WTC11 (cell line): ENCODE data around the gene CENPM. TPM values are rescaled to one million over a fixed set of nuclear protein-coding genes. Genes with fewer than 3 reads are reported as not detected.

Source experiments
- ATAC-seq: fragments of 200-7000 bp; cut with Tn5 transposase; 2 replicates; pipeline ENCODE4 v1.10.0; 2021; ENCODE audit warnings: mild to moderate bottlenecking, moderate library complexity
- CTCF ChIA-PET: fragments of 300-600 bp; sonication (Branson Sonifier 250); formaldehyde crosslinking; loops from one replicate; lab custom pipeline; 2021; ENCODE audit warnings: antibody characterized with exemption; lab: Charles Lee
- POLR2A ChIA-PET: fragments of 350-600 bp; sonication (Branson Sonifier 250); formaldehyde crosslinking; loops from one replicate; lab custom pipeline; 2021; ENCODE audit warnings: antibody characterized with exemption; lab: Charles Lee
- DNase-seq: peaks from one replicate; pipeline ENCODE4 v3.0.0; 2021; ENCODE audit warnings: low spot score
- H3K27ac Mint-ChIP-seq: 2 replicates; pipeline ENCODE4 v1.8.0; 2021; ENCODE audit warnings: mixed read lengths
- H3K27me3 Mint-ChIP-seq: 2 replicates; pipeline ENCODE4 v1.8.0; 2021; ENCODE audit warnings: low read depth, mild to moderate bottlenecking, moderate library complexity, mixed read lengths
- H3K36me3 Mint-ChIP-seq: 2 replicates; pipeline ENCODE4 v1.8.0; 2021; ENCODE audit warnings: mixed read lengths
- H3K4me1 Mint-ChIP-seq: 2 replicates; pipeline ENCODE4 v1.8.0; 2022; ENCODE audit warnings: mixed read lengths
- H3K4me3 Mint-ChIP-seq: 2 replicates; pipeline ENCODE4 v1.8.0; 2021; ENCODE audit warnings: mild to moderate bottlenecking, moderate library complexity, mixed read lengths
- H3K9me3 Mint-ChIP-seq: 2 replicates; pipeline ENCODE4 v1.8.0; 2021; ENCODE audit warnings: mixed read lengths
- CDX4 ChIP-seq: fragments of 250-450 bp; sonication (Bioruptor Pico); IDR thresholded peaks from 2 replicates; pipeline ENCODE4 v1.9.0; 2021; ENCODE audit warnings: moderate library complexity, mild to moderate bottlenecking, inconsistent platforms, borderline replicate concordance
- CREB1 ChIP-seq: sonication (generic); formaldehyde crosslinking; IDR thresholded peaks from 2 replicates; pipeline ENCODE4 v1.8.0; 2023; ENCODE audit warnings: mild to moderate bottlenecking, missing genetic modification reagents
- CREM ChIP-seq: sonication (generic); formaldehyde crosslinking; IDR thresholded peaks from 2 replicates; pipeline ENCODE4 v1.8.1; 2022; ENCODE audit warnings: mild to moderate bottlenecking, missing genetic modification reagents, moderate library complexity
- E2F5 ChIP-seq: sonication (generic); formaldehyde crosslinking; IDR thresholded peaks from 2 replicates; pipeline ENCODE4 v1.8.1; 2022; ENCODE audit warnings: mild to moderate bottlenecking, moderate library complexity, missing genetic modification reagents
- GRHL2 ChIP-seq: fragments of 250-450 bp; sonication (Bioruptor Pico); IDR thresholded peaks from 2 replicates; pipeline ENCODE4 v1.8.0; 2022; ENCODE audit warnings: mild to moderate bottlenecking, moderate library complexity; ENCODE audit not compliant: insufficient replicate concordance, severe bottlenecking
- GTF2I ChIP-seq: fragments of 250-450 bp; sonication (Bioruptor Pico); conservative IDR thresholded peaks from 2 replicates; pipeline ENCODE4 v1.4.0; 2021; ENCODE audit warnings: mild to moderate bottlenecking
- MAX ChIP-seq: sonication (generic); formaldehyde crosslinking; IDR thresholded peaks from 2 replicates; pipeline ENCODE4 v1.8.0; 2022; ENCODE audit warnings: mild to moderate bottlenecking, missing genetic modification reagents
- OVOL2 ChIP-seq: fragments of 250-450 bp; sonication (Bioruptor Pico); IDR thresholded peaks from 2 replicates; pipeline ENCODE4 v1.9.0; 2021; ENCODE audit warnings: mild to moderate bottlenecking, borderline replicate concordance
- SMAD4 ChIP-seq: sonication (generic); formaldehyde crosslinking; IDR thresholded peaks from 2 replicates; pipeline ENCODE4 v1.8.0; 2022; ENCODE audit warnings: mild to moderate bottlenecking, missing genetic modification reagents
- ZMAT4 ChIP-seq: fragments of 250-450 bp; sonication (Bioruptor Pico); IDR thresholded peaks from 2 replicates; pipeline ENCODE4 v1.9.0; 2021; ENCODE audit warnings: mild to moderate bottlenecking
- ZNF121 ChIP-seq: sonication (generic); formaldehyde crosslinking; IDR thresholded peaks from 2 replicates; pipeline ENCODE4 v1.8.0; 2023; ENCODE audit warnings: missing genetic modification reagents
- ZNF512 ChIP-seq: sonication (generic); formaldehyde crosslinking; IDR thresholded peaks from 2 replicates; pipeline ENCODE4 v1.8.1; 2022; ENCODE audit warnings: missing genetic modification reagents, borderline replicate concordance
- total RNA-seq: library from RNA; stranded (reverse); gene quantifications from 3 replicates; pipeline ENCODE4 v1.2.3, GENCODE V29; 2021
- TF ChIP-seq, protein P1 (sequence below): sonication (generic); formaldehyde crosslinking; IDR thresholded peaks from 2 replicates; pipeline ENCODE4 v1.8.0; 2022; ENCODE audit warnings: mild to moderate bottlenecking, missing genetic modification reagents
- TF ChIP-seq, protein P2 (sequence below): sonication (generic); formaldehyde crosslinking; conservative IDR thresholded peaks from 2 replicates; pipeline ENCODE4 v1.8.1; 2022; ENCODE audit warnings: mild to moderate bottlenecking, missing genetic modification reagents
- TF ChIP-seq, protein P3 (sequence below): sonication (generic); formaldehyde crosslinking; IDR thresholded peaks from 2 replicates; pipeline ENCODE4 v1.8.0; 2022; ENCODE audit warnings: missing genetic modification reagents
- TF ChIP-seq, protein P4 (sequence below): fragments of 250-450 bp; sonication (Bioruptor Pico); IDR thresholded peaks from 2 replicates; pipeline ENCODE4 v1.9.0; 2021; ENCODE audit warnings: mild to moderate bottlenecking
- TF ChIP-seq, protein P5 (sequence below): sonication (generic); formaldehyde crosslinking; IDR thresholded peaks from 2 replicates; pipeline ENCODE4 v1.8.1; 2022; ENCODE audit warnings: low read depth, missing genetic modification reagents, borderline replicate concordance

The CENPM gene
- total RNA-seq, 1 experiment from 2014 or later, result 40.3 TPM

DNA sequence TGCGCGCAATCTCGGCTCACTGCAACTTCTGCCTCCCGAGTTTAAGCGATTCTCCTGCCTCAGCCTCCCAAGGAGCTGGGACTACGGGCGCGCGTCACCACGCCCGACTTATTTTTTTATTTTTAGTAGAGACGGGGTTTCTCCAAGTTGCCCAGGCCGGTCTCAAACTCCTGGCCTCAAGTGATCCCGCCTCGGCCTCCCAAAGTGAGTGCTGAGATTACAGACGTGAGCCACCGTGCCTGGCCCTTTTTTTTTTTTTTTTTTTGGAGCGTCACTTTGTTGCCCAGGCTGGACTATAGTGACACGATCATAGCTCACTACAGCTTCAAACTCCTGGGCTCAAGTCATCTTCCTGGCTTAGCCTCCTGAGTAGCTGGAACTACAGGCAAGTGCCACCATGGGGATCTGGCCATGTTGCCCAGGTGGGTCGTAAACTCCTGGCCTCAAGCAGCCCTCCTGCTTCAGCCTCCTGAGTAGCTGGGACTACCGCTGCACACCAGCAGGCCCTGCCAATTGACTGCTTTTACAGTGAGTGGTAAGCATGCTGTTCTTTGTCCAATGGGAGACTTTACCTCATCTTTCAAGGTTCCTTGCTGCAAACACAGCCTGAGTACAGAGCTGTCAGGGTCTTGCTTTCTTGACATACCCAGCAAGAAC, 600 bp upstream of the CENPM start:
- POLR2A ChIA-PET, result interaction anchor here (0.6 to 1.2 kb wide), 5 partner anchors 15 to 250 kb away, joined by 3 to 6 read pairs (median 3); no protein-coding TSS in a partner anchor
- DNase-seq (no peak), ATAC-seq (no peak)
- peaks cover 4% of the 10 kb centered on the region; the same call in 1 of the 2 replicates for H3K27me3 Mint-ChIP-seq
- CTCF ChIA-PET, result interaction anchor here (0.7 to 2.8 kb wide), 20 partner anchors 10 to 496 kb away, joined by 3 to 35 read pairs (median 8); partner anchors contain the start of genes NDUFA6, SREBF2 and TNFRSF13C
- peak; percentile 87; the same call in 1 of the 2 replicates for TF ChIP-seq ZNF121 (CRISPR knock-in tag)
- no peak for TF ChIP-seq CREM (CRISPR knock-in tag)
- TF ChIP-seq, protein P1, sequence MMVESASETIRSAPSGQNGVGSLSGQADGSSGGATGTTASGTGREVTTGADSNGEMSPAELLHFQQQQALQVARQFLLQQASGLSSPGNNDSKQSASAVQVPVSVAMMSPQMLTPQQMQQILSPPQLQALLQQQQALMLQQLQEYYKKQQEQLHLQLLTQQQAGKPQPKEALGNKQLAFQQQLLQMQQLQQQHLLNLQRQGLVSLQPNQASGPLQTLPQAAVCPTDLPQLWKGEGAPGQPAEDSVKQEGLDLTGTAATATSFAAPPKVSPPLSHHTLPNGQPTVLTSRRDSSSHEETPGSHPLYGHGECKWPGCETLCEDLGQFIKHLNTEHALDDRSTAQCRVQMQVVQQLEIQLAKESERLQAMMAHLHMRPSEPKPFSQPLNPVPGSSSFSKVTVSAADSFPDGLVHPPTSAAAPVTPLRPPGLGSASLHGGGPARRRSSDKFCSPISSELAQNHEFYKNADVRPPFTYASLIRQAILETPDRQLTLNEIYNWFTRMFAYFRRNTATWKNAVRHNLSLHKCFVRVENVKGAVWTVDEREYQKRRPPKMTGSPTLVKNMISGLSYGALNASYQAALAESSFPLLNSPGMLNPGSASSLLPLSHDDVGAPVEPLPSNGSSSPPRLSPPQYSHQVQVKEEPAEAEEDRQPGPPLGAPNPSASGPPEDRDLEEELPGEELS (CRISPR knock-in tag), result no peak
- TF ChIP-seq OVOL2 (CRISPR knock-in tag), result no peak
- H3K27ac Mint-ChIP-seq, result no peak overlapping the region
- H3K4me3 Mint-ChIP-seq, result peak overlapping the region; percentile 73
- H3K36me3 Mint-ChIP-seq, result peaks cover 28% of the 10 kb centered on the region
- H3K4me1 Mint-ChIP-seq, result peaks cover 47% of the 10 kb centered on the region
- no peaks in the 10 kb centered on the region for H3K9me3 Mint-ChIP-seq

- Mint-ChIP-seq H3K4me3 (peak overlapping the region; percentile 34), H3K36me3 (peaks cover 59% of the 10 kb centered on the region), H3K27me3 (peaks cover 4% of the 10 kb centered on the region; the same call in 1 of the 2 replicates), H3K4me1 (peaks cover 41% of the 10 kb centered on the region), H3K9me3 (no peaks in the 10 kb centered on the region), H3K27ac (peak overlapping the region; percentile 62; the same call in 1 of the 2 replicates)
- no peak for DNase-seq
- ATAC-seq, result no peak
- CTCF ChIA-PET, result interaction anchor here (0.6 to 10.0 kb wide), 4 partner anchors 12 to 247 kb away, joined by 3 to 143 read pairs (median 7); partner anchors contain the start of gene TNFRSF13C
- POLR2A ChIA-PET, result interaction anchor here (0.7 kb wide), 1 partner anchor 126 kb away, joined by 6 read pairs; no protein-coding TSS in a partner anchor
- no peak for TF ChIP-seq ZMAT4 (CRISPR knock-in tag)
- TF ChIP-seq ZNF512 (CRISPR knock-in tag), result no peak
- TF ChIP-seq GRHL2 (CRISPR knock-in tag), result no peak
- no peak for TF ChIP-seq MAX (CRISPR knock-in tag)
- TF ChIP-seq, protein P2, sequence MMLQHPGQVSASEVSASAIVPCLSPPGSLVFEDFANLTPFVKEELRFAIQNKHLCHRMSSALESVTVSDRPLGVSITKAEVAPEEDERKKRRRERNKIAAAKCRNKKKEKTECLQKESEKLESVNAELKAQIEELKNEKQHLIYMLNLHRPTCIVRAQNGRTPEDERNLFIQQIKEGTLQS, result no peak
- TF ChIP-seq SMAD4 (CRISPR knock-in tag), result no peak
- TF ChIP-seq, protein P3, sequence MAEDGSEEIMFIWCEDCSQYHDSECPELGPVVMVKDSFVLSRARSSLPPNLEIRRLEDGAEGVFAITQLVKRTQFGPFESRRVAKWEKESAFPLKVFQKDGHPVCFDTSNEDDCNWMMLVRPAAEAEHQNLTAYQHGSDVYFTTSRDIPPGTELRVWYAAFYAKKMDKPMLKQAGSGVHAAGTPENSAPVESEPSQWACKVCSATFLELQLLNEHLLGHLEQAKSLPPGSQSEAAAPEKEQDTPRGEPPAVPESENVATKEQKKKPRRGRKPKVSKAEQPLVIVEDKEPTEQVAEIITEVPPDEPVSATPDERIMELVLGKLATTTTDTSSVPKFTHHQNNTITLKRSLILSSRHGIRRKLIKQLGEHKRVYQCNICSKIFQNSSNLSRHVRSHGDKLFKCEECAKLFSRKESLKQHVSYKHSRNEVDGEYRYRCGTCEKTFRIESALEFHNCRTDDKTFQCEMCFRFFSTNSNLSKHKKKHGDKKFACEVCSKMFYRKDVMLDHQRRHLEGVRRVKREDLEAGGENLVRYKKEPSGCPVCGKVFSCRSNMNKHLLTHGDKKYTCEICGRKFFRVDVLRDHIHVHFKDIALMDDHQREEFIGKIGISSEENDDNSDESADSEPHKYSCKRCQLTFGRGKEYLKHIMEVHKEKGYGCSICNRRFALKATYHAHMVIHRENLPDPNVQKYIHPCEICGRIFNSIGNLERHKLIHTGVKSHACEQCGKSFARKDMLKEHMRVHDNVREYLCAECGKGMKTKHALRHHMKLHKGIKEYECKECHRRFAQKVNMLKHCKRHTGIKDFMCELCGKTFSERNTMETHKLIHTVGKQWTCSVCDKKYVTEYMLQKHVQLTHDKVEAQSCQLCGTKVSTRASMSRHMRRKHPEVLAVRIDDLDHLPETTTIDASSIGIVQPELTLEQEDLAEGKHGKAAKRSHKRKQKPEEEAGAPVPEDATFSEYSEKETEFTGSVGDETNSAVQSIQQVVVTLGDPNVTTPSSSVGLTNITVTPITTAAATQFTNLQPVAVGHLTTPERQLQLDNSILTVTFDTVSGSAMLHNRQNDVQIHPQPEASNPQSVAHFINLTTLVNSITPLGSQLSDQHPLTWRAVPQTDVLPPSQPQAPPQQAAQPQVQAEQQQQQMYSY (CRISPR knock-in tag), result no peak
- TF ChIP-seq E2F5, result no peak
- TF ChIP-seq GTF2I (CRISPR knock-in tag), result no peak
- TF ChIP-seq, protein P4, sequence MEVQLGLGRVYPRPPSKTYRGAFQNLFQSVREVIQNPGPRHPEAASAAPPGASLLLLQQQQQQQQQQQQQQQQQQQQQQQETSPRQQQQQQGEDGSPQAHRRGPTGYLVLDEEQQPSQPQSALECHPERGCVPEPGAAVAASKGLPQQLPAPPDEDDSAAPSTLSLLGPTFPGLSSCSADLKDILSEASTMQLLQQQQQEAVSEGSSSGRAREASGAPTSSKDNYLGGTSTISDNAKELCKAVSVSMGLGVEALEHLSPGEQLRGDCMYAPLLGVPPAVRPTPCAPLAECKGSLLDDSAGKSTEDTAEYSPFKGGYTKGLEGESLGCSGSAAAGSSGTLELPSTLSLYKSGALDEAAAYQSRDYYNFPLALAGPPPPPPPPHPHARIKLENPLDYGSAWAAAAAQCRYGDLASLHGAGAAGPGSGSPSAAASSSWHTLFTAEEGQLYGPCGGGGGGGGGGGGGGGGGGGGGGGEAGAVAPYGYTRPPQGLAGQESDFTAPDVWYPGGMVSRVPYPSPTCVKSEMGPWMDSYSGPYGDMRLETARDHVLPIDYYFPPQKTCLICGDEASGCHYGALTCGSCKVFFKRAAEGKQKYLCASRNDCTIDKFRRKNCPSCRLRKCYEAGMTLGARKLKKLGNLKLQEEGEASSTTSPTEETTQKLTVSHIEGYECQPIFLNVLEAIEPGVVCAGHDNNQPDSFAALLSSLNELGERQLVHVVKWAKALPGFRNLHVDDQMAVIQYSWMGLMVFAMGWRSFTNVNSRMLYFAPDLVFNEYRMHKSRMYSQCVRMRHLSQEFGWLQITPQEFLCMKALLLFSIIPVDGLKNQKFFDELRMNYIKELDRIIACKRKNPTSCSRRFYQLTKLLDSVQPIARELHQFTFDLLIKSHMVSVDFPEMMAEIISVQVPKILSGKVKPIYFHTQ, result no peak
- TF ChIP-seq CDX4 (CRISPR knock-in tag), result no peak
- no peak for TF ChIP-seq CREB1 (CRISPR knock-in tag)
- TF ChIP-seq, protein P5, sequence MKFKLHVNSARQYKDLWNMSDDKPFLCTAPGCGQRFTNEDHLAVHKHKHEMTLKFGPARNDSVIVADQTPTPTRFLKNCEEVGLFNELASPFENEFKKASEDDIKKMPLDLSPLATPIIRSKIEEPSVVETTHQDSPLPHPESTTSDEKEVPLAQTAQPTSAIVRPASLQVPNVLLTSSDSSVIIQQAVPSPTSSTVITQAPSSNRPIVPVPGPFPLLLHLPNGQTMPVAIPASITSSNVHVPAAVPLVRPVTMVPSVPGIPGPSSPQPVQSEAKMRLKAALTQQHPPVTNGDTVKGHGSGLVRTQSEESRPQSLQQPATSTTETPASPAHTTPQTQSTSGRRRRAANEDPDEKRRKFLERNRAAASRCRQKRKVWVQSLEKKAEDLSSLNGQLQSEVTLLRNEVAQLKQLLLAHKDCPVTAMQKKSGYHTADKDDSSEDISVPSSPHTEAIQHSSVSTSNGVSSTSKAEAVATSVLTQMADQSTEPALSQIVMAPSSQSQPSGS, result no peak
Observed at GRCh38 chr22:41943661-41944209, 3.2 kb downstream of the CENPM start.
